MG63 (cell line): ENCODE results near the gene MRPL18. TPM values are rescaled to one million over a fixed set of nuclear protein-coding genes. Genes with fewer than 3 reads are reported as not detected.
"Not testable (repeated sequence)": the region's sequence is repeated elsewhere in the genome, so short reads cannot be mapped to it uniquely, and the experiment has no call there.

ENCODE experiments used
- DNase-seq: peaks from one replicate; pipeline ENCODE4 v3.0.0-alpha.2; 2020
- H3K27me3 ChIP-seq: fragments of 250-450 bp; sonication (Bioruptor Pico); 2 replicates; pipeline ENCODE4 v1.5.1; 2020; ENCODE audit warnings: mild to moderate bottlenecking, moderate library complexity
- H3K36me3 ChIP-seq: fragments of 250-450 bp; sonication (Bioruptor Pico); 2 replicates; pipeline ENCODE4 v1.5.1; 2020; ENCODE audit warnings: mild to moderate bottlenecking, moderate library complexity
- H3K4me3 ChIP-seq: fragments of 250-450 bp; sonication (Bioruptor Pico); 2 replicates; pipeline ENCODE4 v1.5.1; 2020; ENCODE audit warnings: mild to moderate bottlenecking, moderate library complexity
- H3K9me3 ChIP-seq: fragments of 250-450 bp; sonication (Bioruptor Pico); 2 replicates; pipeline ENCODE4 v1.5.1; 2020; ENCODE audit warnings: mild to moderate bottlenecking, moderate library complexity
- total RNA-seq: library from RNA; depleted of rRNA; stranded (reverse); fragments of >200 nt; shearing (Covaris generic); gene quantifications from 2 replicates; pipeline ENCODE4 v1.2.3, GENCODE V29; 2014; ENCODE audit warnings: low replicate concordance

Gene MRPL18
- total RNA-seq, 1 experiment from 2014 or later = 143 TPM

- H3K4me3 ChIP-seq = no peak overlapping the region
- no peak for DNase-seq
- peaks cover 25% of the 10 kb centered on the region for H3K36me3 ChIP-seq
- no peaks in the 10 kb centered on the region for H3K27me3 ChIP-seq
- H3K9me3 ChIP-seq = no peaks in the 10 kb centered on the region
Measured at GRCh38 chr6:159801935-159802334, 11.7 kb downstream of the MRPL18 start.

GRCh38 chr6:159804504-159804903 lies 14.2 kb downstream of the MRPL18 start:
- H3K36me3 ChIP-seq = peaks cover under 1% of the 10 kb centered on the region; the same call in 1 of the 2 replicates
- H3K27me3 ChIP-seq = no peaks in the 10 kb centered on the region
- no peak overlapping the region for H3K4me3 ChIP-seq
- no peaks in the 10 kb centered on the region for H3K9me3 ChIP-seq
- no peak for DNase-seq

DNA sequence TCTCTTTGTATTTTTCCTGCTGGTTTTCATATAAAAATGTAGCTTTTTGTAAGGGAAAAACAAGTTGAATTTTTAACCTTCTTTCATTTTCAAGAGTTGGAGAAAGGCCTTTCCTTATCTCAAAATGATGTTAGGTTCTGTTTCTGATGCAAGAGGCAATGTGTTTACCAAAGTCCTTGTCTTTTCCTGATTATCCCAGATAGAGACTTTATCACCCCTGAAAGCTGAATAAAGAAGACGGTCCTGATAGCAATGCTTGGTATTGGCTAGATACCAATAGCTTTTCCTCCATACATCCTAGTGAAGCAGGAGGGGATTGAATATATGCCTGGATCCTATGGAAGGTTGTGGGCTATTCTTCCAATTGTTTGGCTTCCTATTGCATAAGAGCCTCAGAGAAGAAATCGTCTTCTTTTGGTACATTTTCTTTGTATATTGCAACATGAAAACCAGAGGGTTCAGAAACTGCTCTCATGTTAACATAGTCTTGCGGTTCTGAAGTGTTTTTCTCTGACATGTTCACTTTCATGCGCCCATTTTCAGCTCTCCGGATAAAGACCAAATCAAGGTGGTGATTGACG lies 15.3 kb downstream of the MRPL18 start:
- H3K4me3 ChIP-seq = no peak overlapping the region
- no peaks in the 10 kb centered on the region for H3K36me3 ChIP-seq
- DNase-seq = no peak
- no peaks in the 10 kb centered on the region for H3K9me3 ChIP-seq
- H3K27me3 ChIP-seq = no peaks in the 10 kb centered on the region

DNA sequence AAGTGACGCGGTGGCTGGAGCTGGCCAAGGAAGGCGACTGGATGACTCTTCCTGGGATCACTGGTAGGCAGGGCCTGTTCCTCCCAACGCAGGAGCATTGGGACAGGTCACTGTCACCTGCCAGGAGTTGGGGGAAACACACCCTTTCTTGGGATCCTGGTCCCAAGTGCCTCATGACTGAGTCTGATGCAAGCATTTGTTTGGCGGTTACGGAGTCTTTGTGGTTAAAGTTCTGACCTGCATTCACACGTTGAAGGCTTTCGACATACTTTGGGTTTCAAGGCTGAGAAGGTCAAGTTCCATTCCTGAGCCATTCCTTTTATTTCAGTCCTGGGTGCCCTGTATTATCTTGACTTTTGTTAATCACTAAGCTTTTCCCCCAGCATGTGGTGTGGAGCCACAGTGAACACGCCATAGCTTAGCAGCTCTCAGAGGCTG lies 15.8 kb downstream of the MRPL18 start:
- no peak for DNase-seq
- Histone ChIP-seq H3K27me3 (no peaks in the 10 kb centered on the region), H3K36me3 (no peaks in the 10 kb centered on the region), H3K9me3 (no peaks in the 10 kb centered on the region), H3K4me3 (no peak overlapping the region)

GRCh38 chr6:159807150-159807858 lies 17.0 kb downstream of the MRPL18 start:
- Histone ChIP-seq H3K36me3 (no peaks in the 10 kb centered on the region), H3K27me3 (no peaks in the 10 kb centered on the region), H3K4me3 (no peak overlapping the region), H3K9me3 (no peaks in the 10 kb centered on the region)
- no peak for DNase-seq

GRCh38 chr6:159808647-159809046 lies 18.4 kb downstream of the MRPL18 start:
- no peak overlapping the region for H3K4me3 ChIP-seq
- H3K9me3 ChIP-seq = no peaks in the 10 kb centered on the region
- no peak for DNase-seq
- H3K36me3 ChIP-seq = no peaks in the 10 kb centered on the region
- no peaks in the 10 kb centered on the region for H3K27me3 ChIP-seq

DNA sequence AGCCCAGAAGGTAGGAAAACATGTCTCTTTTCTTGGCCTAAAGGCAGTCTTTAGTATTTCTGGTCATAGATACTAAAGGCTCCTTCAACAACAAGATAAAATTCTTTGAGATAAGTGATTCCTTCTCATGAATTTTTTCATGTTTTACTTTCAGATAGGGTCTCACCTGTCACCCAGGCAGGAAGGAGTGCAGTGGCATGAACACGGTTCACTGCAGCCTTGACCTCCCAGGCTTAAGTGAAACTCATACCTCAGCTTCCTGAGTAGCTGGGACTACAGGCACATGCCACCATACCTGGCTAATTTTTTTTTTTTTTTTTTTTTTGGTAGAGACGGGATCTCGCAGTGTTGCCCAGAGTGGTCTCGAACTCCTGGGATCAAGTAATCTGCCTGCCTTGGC lies 18.9 kb downstream of the MRPL18 start:
- Histone ChIP-seq H3K36me3 (no peaks in the 10 kb centered on the region), H3K27me3 (no peaks in the 10 kb centered on the region), H3K4me3 (no peak overlapping the region), H3K9me3 (no peaks in the 10 kb centered on the region)
- DNase-seq = no peak

DNA sequence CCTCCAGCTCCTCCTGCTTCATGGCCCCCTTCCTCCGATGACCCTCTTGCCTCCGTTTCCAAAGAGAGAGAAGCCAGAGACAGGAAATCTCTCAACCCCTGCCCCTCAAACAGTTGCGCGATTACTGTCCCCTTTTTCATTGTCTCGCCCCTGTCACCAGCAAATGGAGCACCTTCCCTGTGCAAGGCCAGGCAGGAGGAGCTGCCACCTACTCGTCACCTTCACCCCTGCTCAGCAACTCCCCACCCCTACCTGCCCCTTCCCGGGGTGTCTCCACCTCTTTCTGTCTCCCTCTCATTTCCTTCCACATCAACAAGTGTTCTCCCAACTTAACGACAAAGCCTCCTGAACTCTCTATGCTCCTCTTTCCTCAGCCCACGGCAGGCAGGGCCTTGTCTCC lies 23.5 kb downstream of the MRPL18 start:
- Histone ChIP-seq H3K4me3 (no peak overlapping the region), H3K9me3 (no peaks in the 10 kb centered on the region), H3K36me3 (no peaks in the 10 kb centered on the region), H3K27me3 (no peaks in the 10 kb centered on the region)
- DNase-seq = no peak

- DNase-seq = no peak
- Histone ChIP-seq H3K36me3 (no peaks in the 10 kb centered on the region), H3K27me3 (no peaks in the 10 kb centered on the region), H3K9me3 (no peaks in the 10 kb centered on the region), H3K4me3 (no peak overlapping the region)
Measured at GRCh38 chr6:159815410-159815809, 25.1 kb downstream of the MRPL18 start.

DNA sequence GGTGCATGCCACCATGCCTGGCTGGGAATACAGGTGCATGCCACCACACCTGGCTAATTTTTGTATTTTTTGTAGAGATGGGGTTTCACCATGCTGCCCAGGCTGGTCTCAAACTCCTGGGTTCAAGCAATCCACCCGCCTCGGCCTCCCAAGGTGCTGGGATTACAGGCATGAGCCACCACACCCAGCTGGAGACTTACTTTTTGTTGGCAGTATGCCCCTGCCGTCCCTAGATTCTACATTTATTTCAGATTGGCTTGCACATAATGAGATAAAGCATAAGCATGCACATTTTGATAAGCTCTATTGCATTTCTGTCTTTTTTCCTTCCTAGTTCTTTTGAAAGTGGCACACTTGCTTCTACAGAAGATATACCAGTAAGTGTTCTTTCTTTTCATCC lies 26.5 kb downstream of the MRPL18 start:
- H3K36me3 ChIP-seq, H3K27me3 ChIP-seq, DNase-seq, H3K9me3 ChIP-seq, H3K4me3 ChIP-seq: not testable (repeated sequence)

DNA sequence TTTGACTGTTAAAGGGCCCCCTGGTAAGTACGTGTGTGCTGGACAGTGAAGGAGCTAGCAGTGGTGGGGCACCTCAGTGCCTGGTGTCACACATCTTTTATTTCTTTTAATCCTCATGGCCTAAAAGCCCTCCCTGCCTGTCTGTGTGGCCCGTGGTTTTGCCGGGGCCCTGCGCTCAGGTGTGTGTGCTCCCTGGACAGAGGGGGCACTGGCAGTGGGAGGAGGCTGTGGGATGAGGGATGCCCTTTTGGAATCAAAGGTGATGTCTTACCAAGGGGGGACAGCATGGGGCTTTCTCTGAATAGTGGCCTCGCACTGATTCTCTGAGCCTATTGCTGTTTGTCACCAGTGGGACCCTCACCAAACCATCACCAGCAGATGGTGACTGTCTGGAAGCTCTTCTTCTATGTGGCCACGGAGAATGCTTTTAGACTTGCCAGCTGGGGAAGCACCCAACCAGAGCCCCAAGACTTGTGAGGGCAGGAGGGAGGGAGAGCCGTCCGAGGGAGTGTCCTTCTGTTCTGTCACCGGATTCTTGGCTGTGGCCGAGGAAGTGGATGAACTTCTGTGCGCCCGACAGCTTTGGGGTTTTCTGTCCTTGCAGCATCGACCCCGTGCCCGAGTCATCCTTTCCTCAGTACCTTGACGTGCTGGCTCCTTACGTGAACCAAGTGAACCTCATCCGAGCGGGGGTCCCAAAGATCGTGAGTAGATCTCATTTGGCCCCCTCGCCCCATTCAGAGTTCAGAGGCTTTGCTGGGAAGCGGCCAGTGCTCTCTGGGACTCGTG lies 27.9 kb downstream of the MRPL18 start:
- Histone ChIP-seq H3K36me3 (no peaks in the 10 kb centered on the region), H3K4me3 (no peak overlapping the region), H3K27me3 (no peaks in the 10 kb centered on the region), H3K9me3 (no peaks in the 10 kb centered on the region)
- no peak for DNase-seq

- no peaks in the 10 kb centered on the region for H3K27me3 ChIP-seq
- H3K36me3 ChIP-seq = no peaks in the 10 kb centered on the region
- no peak overlapping the region for H3K4me3 ChIP-seq
- DNase-seq = no peak
- no peaks in the 10 kb centered on the region for H3K9me3 ChIP-seq
Measured at GRCh38 chr6:159819098-159819497, 28.8 kb downstream of the MRPL18 start.

DNA sequence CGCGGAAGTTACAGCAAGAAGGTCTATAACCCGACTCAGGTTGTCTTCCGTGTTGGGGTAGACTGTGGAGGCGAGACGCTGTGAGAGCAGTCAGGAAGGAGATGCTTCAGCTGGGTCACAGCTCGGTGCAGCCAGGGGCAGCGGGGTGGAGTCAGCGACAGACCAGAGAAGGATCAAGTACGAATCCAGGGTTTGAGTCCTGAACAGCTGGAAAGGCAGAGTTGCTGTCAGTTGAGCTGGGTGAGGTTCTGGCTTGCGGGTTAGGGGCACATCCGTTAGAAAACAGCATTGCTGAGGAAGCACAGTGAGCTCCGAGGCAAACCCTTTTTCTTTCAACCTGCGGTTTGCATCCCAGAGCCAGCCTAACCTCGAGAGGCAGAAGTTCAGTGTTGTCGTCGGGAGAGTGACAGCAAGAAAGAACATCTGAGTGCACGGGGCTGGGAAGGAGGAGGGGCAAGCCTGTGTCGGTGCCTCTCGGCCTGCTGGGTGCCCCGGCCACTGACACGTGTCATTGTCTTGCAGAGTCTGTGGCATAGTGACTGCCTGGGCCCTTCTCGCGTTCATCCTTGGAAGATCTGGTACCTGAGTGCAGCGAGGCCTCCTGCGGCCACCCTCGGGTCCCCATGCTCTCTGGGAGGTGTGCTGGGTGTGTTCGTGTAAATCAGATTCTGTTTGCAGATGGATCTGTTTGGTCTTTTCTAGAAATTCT lies 29.8 kb downstream of the MRPL18 start:
- no peak for DNase-seq
- H3K36me3 ChIP-seq = no peaks in the 10 kb centered on the region
- no peaks in the 10 kb centered on the region for H3K27me3 ChIP-seq
- no peaks in the 10 kb centered on the region for H3K9me3 ChIP-seq
- no peak overlapping the region for H3K4me3 ChIP-seq

GRCh38 chr6:159821122-159821521 lies 30.9 kb downstream of the MRPL18 start:
- Histone ChIP-seq H3K36me3 (no peaks in the 10 kb centered on the region), H3K4me3 (no peak overlapping the region), H3K27me3 (no peaks in the 10 kb centered on the region), H3K9me3 (no peaks in the 10 kb centered on the region)
- DNase-seq = no peak

DNA sequence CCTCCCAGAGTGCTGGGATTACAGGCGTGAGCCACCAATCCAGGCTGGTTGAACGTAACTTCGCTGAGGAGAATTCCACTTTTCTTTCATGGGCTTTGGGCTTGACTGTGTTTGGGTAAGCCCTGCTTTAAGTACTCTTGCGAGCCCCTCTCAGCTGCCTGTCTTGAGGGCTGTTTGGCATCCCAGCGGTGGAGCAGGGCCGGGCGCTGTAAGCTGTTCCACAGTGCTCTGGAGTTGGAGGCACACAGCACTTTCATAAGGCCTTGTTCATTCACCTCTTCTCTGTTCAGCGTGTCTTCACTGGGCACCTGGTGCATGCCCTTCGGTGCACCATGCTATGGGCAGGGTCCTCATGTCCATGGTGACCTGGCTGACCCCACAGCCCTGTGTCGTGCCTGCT lies 31.5 kb downstream of the MRPL18 start:
- Histone ChIP-seq H3K4me3 (no peak overlapping the region), H3K36me3 (no peaks in the 10 kb centered on the region), H3K9me3 (no peaks in the 10 kb centered on the region), H3K27me3 (no peaks in the 10 kb centered on the region)
- DNase-seq = no peak

GRCh38 chr6:159823953-159824352 lies 33.7 kb downstream of the MRPL18 start:
- H3K36me3 ChIP-seq = no peaks in the 10 kb centered on the region
- no peak for DNase-seq
- no peaks in the 10 kb centered on the region for H3K27me3 ChIP-seq
- no peaks in the 10 kb centered on the region for H3K9me3 ChIP-seq
- H3K4me3 ChIP-seq = no peak overlapping the region

GRCh38 chr6:159824690-159825089 lies 34.4 kb downstream of the MRPL18 start:
- H3K27me3 ChIP-seq, DNase-seq, H3K4me3 ChIP-seq, H3K36me3 ChIP-seq, H3K9me3 ChIP-seq: not testable (repeated sequence)
